GM19324 (cell line): ENCODE results near the gene RIN3.

ENCODE experiments used
- ATAC-seq: cut with Tn5 transposase; IDR thresholded peaks from one replicate; pipeline ENCODE4 v1.9.1; 2021; ENCODE audit warnings: mild to moderate bottlenecking, moderate library complexity; ENCODE audit not compliant: unreplicated experiment, low FRiP score

The RIN3 gene

DNA sequence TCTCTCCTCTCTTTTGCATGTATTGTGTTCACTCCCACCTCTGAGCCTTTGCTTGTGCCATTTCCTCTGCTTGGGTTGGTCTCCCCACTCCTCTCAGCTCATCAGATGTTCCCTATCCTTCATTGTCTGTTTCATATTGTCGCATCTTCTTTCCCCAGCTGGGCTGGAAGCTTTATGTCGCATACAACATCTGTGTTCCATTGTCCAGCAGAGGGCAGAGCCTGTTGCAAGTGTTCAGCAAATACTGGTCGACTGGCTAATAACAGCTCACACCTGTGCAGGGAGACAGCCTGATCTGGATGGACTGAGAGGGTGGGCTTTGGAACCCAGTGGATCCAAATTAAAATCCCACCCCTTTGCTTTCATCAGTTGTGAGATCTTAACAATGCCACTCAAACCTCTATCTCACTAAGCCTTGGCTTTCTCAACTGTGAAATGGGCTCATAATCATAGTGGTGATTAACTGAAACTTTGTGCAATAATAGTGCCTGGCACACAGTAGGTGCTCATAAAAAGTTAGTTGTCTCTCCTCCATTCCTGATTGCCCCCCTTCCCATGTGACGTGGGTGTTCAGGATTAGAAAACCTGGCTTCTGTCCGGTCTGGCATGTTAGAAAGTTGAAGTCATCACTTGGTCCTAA, 75.8 kb downstream of the RIN3 start:
- no peak for ATAC-seq

- ATAC-seq, result no peak
These were observed 76.6 kb downstream of the RIN3 start for GRCh38 chr14:92590176-92590575.

- no peak for ATAC-seq
These were observed 77.4 kb downstream of the RIN3 start for GRCh38 chr14:92590941-92591340.

GRCh38 chr14:92591346-92591745, 77.8 kb downstream of the RIN3 start:
- no peak for ATAC-seq

GRCh38 chr14:92595267-92595666, 81.7 kb downstream of the RIN3 start:
- no peak for ATAC-seq

- no peak for ATAC-seq
These were observed 82.8 kb downstream of the RIN3 start for GRCh38 chr14:92596331-92596907.

DNA sequence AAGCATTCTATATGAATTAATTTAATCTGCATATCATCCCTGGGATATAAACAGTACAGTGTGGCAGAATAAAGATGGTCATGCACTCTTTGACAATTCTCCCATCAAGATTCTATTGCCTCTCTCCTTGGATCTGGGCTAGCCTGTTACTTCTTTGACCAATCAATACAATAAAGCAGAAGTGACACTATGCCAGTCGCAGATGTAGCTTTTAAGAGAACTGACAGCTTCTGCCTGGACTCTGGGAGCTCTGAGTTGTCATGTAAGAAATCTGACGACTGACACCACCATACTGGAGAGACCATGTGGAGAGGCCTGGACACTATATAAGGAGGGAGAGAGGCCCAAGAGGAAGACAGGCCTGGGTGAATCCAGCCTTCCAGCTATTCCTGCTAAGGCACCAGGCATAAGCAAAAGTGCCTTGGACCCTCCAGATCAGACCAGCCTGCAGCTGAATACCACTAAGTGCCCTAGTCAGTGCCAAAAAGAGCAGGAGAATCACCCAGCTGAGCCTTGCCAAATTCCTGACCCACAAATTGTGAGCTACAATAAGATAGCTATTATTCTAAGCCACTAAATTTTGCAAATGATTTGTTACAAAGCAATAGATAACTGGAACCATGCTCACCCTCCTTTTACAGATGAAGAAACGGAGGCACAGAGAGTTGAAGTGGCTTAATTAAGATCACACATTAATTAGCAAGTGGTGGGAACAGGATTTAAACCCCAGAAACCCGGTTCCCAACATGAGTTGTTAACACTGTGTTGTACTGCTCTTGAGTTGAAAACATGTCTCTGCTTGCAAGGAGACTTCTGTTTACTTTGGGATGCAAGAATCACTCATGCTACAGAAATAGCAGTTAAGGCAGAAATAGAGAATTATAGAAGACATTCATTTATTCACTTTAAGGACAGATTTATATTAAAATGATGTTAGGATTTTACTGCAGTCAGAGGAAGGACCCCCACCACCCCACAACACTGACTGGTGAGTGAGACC, 84.6 kb downstream of the RIN3 start:
- ATAC-seq, result no peak

- no peak for ATAC-seq
These were observed 86.2 kb downstream of the RIN3 start for GRCh38 chr14:92599811-92600210.

- ATAC-seq, result no peak
These were observed 86.9 kb downstream of the RIN3 start for GRCh38 chr14:92600318-92601053.

DNA sequence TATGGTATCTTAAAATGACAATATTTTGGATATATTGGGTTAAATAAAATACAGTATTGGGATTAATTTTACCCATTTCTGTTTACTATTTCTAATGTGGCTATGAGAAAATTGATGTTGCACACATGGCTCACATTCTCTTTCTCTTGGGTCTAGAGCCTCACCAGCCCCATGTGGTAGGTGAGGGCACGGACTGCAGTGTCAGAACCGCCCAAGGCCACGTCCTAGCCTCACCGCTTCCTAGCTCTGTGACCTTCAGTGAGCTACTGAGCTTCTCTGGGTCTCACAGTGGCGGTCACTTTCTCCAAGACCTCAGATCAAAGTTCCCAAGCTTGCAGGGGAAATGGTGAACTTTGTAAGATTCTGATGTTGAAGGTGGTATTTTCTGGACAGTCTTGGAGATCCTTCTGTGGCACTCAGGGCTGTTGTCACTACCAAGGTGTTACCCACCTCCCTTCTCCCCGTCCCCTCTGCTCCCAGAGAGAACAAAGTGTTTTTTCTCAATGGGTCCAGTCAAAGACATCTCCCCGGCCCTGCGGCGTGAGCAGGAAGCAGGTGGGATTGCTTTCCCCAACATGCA, 87.6 kb downstream of the RIN3 start:
- no peak for ATAC-seq

DNA sequence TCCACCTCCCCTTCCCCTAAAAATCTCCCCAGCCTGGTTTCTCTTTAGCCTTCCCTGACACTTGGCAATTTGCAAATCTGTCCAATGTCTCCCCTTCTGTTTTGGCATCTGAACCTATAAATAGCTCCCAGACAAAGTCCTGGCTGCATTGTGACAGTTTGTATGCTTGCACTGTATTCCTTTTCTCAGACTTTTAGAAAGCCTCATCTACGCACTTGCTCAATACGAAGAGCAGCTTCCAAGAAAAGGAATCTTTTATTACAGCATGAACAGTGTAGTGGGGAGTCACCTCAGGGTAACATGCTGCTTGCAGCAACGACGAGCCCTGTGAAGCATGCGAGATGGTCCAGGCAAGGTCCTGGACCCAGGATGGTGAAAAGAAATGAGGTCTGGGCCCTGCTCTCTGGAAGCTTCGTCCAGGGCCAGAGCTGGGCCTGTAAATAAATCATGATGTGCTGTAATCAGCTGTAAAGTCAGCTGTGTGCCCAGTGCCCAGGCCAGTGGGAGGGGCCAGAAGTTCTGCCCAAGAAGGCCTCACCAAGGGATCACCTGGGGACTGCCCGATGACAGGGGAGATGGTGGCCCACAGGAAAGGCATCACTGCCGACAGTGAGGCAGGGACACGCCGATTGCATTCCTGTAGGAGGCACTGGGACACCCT, 88.3 kb downstream of the RIN3 start:
- ATAC-seq, result no peak

DNA sequence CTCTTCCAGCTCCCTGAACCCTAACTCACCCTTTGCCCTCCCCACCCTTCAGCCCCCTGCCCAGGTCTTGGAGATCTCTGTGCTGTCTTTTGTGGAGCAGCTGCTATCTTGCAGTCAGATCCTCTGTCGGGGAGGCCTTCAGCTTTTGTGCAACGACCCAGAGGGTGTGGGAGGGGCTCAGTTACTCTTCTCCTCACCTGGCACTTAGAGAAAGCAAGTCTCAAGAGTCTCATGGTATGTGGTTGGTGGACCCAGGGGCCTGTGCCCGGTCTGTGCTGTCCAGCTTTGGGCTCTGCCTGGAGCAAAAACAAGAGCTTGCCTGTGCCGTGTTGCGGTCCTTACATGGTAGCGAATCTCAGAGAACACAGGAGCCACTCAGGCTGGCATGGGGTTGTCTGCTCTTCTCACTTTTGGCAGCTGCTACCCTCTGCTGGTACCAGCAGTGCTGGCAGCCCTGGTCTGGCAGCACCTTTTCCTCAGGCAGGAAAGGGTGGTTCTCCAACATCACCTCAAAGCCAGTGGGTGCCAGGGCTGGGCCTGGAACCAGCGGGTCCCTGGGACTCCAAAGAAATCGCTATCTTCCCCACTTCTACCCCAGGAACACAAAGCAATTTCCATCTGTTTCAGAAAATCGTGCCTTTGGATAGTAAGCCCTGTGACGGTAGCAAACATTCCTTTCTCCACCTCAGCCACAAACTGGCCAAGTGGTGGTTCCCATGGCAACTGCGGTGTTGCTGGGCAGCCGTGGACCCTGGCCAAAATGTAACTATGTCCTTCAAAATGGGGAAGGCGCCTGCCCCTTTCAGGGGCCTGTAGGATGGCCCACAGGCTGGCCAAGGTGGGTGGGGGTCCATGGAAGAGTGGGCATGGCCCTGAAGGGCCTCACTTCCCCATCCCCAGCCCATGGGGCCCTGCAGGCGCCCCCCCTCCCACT, 90.0 kb downstream of the RIN3 start:
- no peak for ATAC-seq

DNA sequence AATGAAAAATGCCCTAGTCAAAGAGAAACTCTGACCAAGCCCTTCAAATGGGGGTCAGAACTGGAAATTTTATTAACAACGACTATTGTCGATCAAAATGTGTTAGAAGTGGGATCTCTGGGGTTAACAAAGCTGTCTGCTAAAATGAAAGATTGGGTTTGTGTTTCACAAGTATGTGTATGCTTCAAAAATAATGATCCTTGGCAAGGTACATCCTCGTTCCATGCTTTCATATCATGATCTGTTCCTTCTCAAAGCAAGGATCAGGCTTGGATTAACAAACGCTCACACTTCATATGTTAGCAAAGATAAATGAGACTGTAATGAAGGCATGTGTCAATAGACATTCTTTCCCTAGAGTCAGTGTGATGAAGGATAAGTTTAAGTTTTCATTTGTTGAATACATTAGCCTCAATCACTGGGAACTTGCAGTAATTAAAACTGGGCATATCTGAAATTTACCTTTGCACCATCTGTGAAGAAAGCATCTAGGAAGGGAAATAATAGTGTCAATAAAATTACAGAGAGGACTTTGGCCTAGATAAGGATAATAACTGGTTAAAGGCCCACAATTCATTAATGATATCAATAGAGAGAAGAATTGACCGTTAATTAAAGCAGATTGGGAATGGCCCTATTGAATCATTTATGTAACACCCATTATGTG, 91.8 kb downstream of the RIN3 start:
- no peak for ATAC-seq

DNA sequence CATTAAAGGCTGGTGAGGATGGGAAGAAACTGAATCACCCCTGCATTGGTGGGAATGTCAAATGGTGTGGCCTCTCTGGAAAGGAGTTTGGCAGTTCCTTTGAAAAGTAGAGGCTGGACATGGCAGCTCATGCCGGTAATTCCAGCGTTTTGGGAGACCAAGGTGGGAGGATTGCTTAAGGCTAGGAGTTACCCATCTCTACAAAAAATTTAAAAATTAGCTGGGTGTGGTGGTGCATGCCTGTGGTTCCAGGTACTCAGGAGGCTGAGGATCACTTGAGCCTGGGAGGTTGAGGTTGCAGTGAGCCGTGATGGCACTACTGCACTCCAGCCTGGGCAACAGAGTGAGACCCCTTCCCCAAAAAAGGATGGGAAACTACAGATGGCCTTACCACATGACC, 93.7 kb downstream of the RIN3 start:
- ATAC-seq, result no peak

GRCh38 chr14:92607702-92608429, 94.3 kb downstream of the RIN3 start:
- ATAC-seq, result no peak

DNA sequence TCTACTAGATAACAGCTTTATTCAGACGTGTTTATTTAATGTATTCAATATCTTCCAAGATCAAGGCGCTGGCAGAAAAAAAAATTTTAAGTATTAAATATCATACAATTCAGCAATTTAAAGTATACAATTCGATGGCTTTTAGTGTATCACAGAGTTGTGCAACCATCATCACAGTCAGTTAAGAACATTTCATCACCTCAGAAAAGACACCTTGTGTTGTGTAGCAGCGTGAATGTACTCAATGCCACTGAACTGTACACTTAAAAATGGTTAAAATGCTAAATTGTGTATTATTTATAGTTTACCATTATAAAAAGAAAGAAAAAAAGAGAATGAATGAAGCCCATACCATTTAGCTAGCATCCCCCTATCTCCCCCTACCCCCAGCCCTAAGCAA, 96.4 kb downstream of the RIN3 start:
- ATAC-seq, result no peak

GRCh38 chr14:92610849-92611271, 97.3 kb downstream of the RIN3 start:
- ATAC-seq, result no peak
